Parathyroid adenoma (tissue), 2 donors: Measurements from ENCODE around the gene TULP4.

Experiments used
- H2AFZ ChIP-seq: fragments of 300-600 bp; sonication (generic); one replicate; pipeline ENCODE4 v1.7.0; 2017; ENCODE audit warnings: antibody characterized with exemption, mild to moderate bottlenecking
- H3K27ac ChIP-seq: fragments of 300-600 bp; sonication (generic); one replicate; pipeline ENCODE4 v1.7.0; 2017
- H3K27me3 ChIP-seq: fragments of 300-600 bp; sonication (generic); one replicate; pipeline ENCODE4 v1.7.0; 2017; ENCODE audit warnings: low read length; ENCODE audit not compliant: control insufficient read depth, insufficient read depth
- H3K36me3 ChIP-seq: fragments of 300-600 bp; sonication (generic); one replicate; pipeline ENCODE4 v1.7.0; 2017; ENCODE audit warnings: low read length; ENCODE audit not compliant: control insufficient read depth, insufficient read depth
- H3K4me1 ChIP-seq: fragments of 300-600 bp; sonication (generic); one replicate; pipeline ENCODE4 v1.7.0; 2017; ENCODE audit warnings: control low read depth
- H3K4me2 ChIP-seq: fragments of 300-600 bp; sonication (generic); one replicate; pipeline ENCODE4 v1.7.0; 2017; ENCODE audit warnings: low read length
- H3K4me3 ChIP-seq: fragments of 300-600 bp; sonication (generic); one replicate; pipeline ENCODE4 v1.7.0; 2017; ENCODE audit warnings: low read depth, low read length
- H3K79me2 ChIP-seq: fragments of 300-600 bp; sonication (generic); one replicate; pipeline ENCODE4 v1.7.0; 2017; ENCODE audit warnings: control low read depth
- H3K9ac ChIP-seq: fragments of 300-600 bp; sonication (generic); one replicate; pipeline ENCODE4 v1.7.0; 2017; ENCODE audit warnings: mild to moderate bottlenecking
- H3K9me3 ChIP-seq: fragments of 300-600 bp; sonication (generic); one replicate; pipeline ENCODE4 v1.7.0; 2017; ENCODE audit warnings: low read length; ENCODE audit not compliant: control insufficient read depth
- TF ChIP-seq, protein P1 (sequence below): fragments of 300-600 bp; sonication (generic); IDR thresholded peaks from one replicate; pipeline ENCODE4 v1.7.0; 2017; ENCODE audit warnings: antibody characterized with exemption, mild to moderate bottlenecking
- donor health status: primary hyperparathyroidism.

The TULP4 gene

GRCh38 chr6:158361068-158361467 is 48.8 kb downstream of the TULP4 start:
- Histone ChIP-seq H2AFZ (no peak overlapping the region), H3K4me1 (no peaks in the 10 kb centered on the region), H3K4me3 (no peak overlapping the region), H3K4me2 (no peak overlapping the region), H3K9me3 (no peaks in the 10 kb centered on the region), H3K79me2 (peaks cover 12% of the 10 kb centered on the region), H3K27me3 (no peaks in the 10 kb centered on the region), H3K9ac (no peak overlapping the region), H3K36me3 (no peaks in the 10 kb centered on the region), H3K27ac (no peak overlapping the region)
- TF ChIP-seq, protein P1, sequence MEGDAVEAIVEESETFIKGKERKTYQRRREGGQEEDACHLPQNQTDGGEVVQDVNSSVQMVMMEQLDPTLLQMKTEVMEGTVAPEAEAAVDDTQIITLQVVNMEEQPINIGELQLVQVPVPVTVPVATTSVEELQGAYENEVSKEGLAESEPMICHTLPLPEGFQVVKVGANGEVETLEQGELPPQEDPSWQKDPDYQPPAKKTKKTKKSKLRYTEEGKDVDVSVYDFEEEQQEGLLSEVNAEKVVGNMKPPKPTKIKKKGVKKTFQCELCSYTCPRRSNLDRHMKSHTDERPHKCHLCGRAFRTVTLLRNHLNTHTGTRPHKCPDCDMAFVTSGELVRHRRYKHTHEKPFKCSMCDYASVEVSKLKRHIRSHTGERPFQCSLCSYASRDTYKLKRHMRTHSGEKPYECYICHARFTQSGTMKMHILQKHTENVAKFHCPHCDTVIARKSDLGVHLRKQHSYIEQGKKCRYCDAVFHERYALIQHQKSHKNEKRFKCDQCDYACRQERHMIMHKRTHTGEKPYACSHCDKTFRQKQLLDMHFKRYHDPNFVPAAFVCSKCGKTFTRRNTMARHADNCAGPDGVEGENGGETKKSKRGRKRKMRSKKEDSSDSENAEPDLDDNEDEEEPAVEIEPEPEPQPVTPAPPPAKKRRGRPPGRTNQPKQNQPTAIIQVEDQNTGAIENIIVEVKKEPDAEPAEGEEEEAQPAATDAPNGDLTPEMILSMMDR, result no peak

DNA sequence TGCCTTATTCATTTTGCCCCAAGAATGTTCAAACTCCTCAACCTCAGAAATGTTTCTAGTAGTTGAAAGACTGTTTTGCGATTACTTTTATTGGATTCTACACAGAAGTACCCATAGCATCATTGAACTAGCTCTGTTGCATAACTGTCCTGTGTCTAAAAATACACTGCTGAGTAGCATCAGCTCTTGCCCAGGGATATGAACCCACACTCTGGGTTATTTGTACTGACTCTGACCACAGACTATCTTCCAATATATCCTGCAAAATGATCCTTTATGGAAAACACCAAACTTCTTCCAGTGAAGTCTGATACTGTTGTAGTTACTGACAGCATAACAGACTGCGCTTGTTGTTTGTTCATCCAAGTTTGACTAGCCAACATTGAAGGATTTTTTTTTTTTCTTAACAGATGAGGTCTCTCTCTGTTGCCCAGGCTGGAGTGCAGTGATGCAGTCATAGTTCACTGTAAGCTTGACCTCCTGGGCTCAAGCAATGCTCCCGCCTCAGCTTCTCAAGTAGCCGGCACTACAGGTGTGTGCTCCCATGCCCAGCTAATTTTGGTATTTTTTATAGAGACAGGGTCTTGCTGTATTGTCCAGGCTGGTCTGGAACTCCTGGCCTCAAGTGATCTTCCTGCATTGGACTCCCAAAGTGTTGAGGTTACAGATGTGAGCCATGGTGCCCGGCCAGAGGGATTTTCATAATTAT is 49.9 kb downstream of the TULP4 start:
- Histone ChIP-seq H3K9me3 (no peaks in the 10 kb centered on the region), H3K4me2 (no peak overlapping the region), H3K27me3 (no peaks in the 10 kb centered on the region), H3K79me2 (peaks cover 14% of the 10 kb centered on the region), H3K4me3 (no peak overlapping the region), H3K9ac (no peak overlapping the region), H3K4me1 (no peaks in the 10 kb centered on the region), H2AFZ (no peak overlapping the region), H3K27ac (no peak overlapping the region), H3K36me3 (no peaks in the 10 kb centered on the region)
- TF ChIP-seq, protein P1, result no peak

- no peak overlapping the region for H3K27ac ChIP-seq
- TF ChIP-seq, protein P1, result no peak
- no peaks in the 10 kb centered on the region for H3K27me3 ChIP-seq
These were observed 54.1 kb downstream of the TULP4 start for GRCh38 chr6:158366363-158366762.

DNA sequence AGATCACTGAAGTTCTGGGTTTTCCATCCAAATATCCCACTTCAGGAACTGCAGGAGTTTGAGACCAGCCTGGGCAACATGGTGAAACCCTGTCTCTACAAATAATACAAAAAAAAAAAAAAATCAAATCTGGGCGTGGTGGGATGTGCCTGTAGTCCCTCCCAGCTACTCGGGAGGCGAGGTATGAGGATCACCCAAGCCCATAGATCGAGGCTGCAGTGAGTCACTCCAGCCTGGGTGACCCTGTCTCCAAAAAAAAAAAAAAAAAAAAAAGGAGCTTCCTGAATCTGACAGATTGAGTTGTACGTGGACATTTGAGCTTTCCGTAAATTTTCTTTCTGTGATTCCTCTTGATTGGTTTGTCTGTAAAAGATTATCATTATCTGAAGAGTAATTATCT is 55.6 kb downstream of the TULP4 start:
- no peak overlapping the region for H3K27ac ChIP-seq
- TF ChIP-seq, protein P1, result no peak
- H3K9me3 ChIP-seq, result no peaks in the 10 kb centered on the region
- H3K4me2 ChIP-seq, result no peak overlapping the region
- H3K36me3 ChIP-seq, result no peaks in the 10 kb centered on the region
- peaks cover 5% of the 10 kb centered on the region for H3K79me2 ChIP-seq
- H3K4me3 ChIP-seq, result no peak overlapping the region
- no peaks in the 10 kb centered on the region for H3K27me3 ChIP-seq
- no peak overlapping the region for H3K9ac ChIP-seq
- no peaks in the 10 kb centered on the region for H3K4me1 ChIP-seq
- H2AFZ ChIP-seq, result no peak overlapping the region

More at GRCh38 chr6:158366363-158366762, 54.1 kb downstream of the TULP4 start:
- no peak overlapping the region for H3K4me2 ChIP-seq
- peaks cover 10% of the 10 kb centered on the region for H3K79me2 ChIP-seq
- no peak overlapping the region for H2AFZ ChIP-seq
- no peaks in the 10 kb centered on the region for H3K9me3 ChIP-seq
- H3K36me3 ChIP-seq, result no peaks in the 10 kb centered on the region
- no peak overlapping the region for H3K9ac ChIP-seq
- H3K4me1 ChIP-seq, result no peaks in the 10 kb centered on the region
- no peak overlapping the region for H3K4me3 ChIP-seq

DNA sequence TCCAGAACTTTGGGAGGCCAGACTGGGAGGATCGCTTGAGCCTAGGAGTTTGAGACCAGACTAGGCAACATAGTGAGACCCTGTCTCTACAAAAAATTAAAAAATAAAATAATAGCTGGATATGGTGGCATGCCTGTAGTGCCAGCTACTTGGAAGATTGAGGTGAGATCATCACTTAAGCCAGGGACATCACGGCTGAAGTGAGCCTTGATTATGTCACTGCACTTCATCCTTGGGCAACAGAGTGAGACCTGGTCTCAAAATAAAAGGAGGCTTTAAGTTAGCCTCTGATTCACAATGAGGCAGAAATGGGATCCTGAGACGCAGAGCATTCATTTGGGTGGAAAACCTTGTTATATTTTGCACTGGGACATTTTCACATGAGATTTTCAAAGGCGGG is 57.0 kb downstream of the TULP4 start:
- Histone ChIP-seq H3K9ac (no peak overlapping the region), H3K9me3 (no peaks in the 10 kb centered on the region), H3K27ac (no peak overlapping the region), H3K4me2 (no peak overlapping the region), H3K36me3 (no peaks in the 10 kb centered on the region), H3K4me1 (no peaks in the 10 kb centered on the region), H3K4me3 (no peak overlapping the region), H3K79me2 (peaks cover 5% of the 10 kb centered on the region), H3K27me3 (no peaks in the 10 kb centered on the region), H2AFZ (no peak overlapping the region)
- TF ChIP-seq, protein P1, result no peak
